Stimulated activated CD4-positive, alpha-beta T cell treated with anti-CD3 and anti-CD28 coated beads, Interleukin-15, amount 100 ng/mL, for 24 hours (primary cell): ENCODE data around the gene MROH2B.
"Not testable (repeated sequence)": the region's sequence is repeated elsewhere in the genome, so short reads cannot be mapped to it uniquely, and the experiment has no call there.

Experiments used
- DNase-seq: peaks from one replicate; pipeline ENCODE4 v3.0.0-alpha.2; 2020

MROH2B gene

DNA sequence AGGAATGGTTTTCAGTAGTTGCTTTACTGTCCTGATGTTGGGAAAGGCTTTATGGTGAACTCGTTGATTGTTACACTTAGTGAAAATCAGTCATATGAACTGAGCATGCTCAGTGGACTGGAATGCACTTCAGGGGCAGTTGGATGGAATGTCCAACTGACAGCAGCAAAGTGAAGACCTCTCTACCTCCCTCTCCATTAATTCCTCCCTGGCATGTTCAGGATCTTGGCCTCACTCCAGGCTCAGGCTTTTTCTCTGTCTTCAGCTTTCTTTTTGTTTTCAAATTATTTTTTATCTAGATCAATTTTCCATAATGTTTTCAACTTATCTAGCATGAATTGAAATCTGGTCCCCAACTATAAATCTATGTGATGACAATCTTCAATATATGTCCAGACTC lies at the start of gene MROH2B:
MROH2B (minus strand) TSS at position 101 of the 400 bp plus-strand sequence. CDS start 490 bp downstream, outside the sequence.
- no peak for DNase-seq

GRCh38 chr5:41120600-41120999 lies 49.5 kb upstream of the MROH2B start:
- no peak for DNase-seq

DNA sequence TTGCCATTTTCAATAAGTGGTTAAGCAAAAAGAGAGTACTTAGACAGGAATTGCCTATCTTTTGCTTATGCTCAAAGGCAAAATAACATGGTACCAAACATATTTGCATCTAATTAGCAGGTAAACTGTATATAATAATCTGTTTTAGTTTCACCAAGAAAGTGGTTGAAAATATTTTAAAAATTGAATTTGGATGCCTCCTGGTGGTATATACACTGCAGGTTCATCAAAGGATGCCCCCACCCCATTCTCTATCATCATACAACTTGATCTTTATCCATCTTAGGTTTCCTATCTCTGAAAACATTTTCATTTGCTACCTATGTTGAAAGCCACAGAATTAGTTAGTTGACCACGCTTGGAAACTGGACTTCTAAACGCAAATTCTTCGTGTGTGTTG lies 47.0 kb upstream of the MROH2B start:
- DNase-seq, result no peak

DNA sequence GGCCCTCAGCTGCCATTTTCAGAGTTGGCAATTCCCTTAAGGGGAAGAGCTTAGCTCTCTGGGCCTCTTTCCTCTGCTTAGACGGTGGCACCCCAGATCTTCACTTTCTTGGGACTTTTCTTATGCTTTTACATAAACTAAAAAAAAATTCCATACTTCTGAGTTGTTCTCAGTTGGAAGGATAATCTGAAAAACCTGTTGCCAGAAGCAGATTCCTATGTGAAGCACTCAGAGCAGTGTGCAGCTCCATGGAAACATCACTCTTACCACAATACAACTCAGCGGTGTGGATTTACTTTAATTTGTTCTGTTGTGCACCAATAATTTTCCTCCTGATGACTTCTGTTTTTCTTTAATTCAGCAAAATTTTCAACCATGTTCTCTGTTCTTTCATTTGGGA lies 44.1 kb upstream of the MROH2B start:
- no peak for DNase-seq

GRCh38 chr5:41112486-41113455 lies 41.6 kb upstream of the MROH2B start:
- no peak for DNase-seq

DNA sequence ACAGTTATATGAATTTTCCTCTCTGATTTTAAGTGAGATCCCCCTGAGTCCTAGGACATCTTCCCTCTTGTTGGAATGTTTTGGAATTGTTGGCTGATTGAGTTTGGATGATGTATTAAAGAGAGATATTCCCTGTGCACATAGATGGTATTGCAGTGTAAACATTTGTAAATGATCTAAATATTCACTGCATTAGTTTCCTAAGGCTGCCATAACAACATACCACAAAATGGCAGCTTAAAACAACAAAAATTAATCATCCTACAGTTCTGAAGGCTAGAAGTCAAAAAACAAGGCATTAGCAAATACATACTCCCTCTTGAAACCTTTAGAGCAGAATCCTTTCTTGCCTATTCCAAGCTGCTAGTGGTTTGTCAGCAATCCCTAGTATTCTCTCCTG lies 38.0 kb upstream of the MROH2B start:
- DNase-seq, result no peak

- DNase-seq, result no peak
Observed at GRCh38 chr5:41102341-41102740, 31.2 kb upstream of the MROH2B start.

DNA sequence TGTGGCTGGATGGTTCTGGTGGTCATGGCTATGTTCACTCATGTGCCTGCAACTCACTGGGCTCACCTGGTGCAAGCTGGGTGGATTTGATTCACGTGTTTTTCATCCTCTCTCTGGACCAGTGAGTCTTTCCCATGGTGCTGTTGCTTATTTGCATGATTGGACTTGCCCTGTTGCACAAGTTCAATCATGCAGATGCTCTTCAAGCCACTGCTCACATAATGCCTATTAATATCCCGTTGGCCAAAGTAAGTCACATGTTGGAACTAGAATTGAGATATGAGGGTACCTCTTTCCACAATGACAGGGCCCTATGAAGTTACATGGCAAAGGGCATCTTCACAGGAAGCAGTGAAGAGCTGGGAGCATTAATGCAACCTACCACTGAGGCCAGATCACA lies 26.5 kb upstream of the MROH2B start:
- DNase-seq, result no peak

GRCh38 chr5:41095324-41096101 lies 24.4 kb upstream of the MROH2B start:
- no peak for DNase-seq

- no peak for DNase-seq
Observed at GRCh38 chr5:41094871-41095270, 23.7 kb upstream of the MROH2B start.

GRCh38 chr5:41093803-41094202 lies 22.7 kb upstream of the MROH2B start:
- no peak for DNase-seq

- DNase-seq, result no peak
Observed at GRCh38 chr5:41087461-41087860, 16.3 kb upstream of the MROH2B start.

DNA sequence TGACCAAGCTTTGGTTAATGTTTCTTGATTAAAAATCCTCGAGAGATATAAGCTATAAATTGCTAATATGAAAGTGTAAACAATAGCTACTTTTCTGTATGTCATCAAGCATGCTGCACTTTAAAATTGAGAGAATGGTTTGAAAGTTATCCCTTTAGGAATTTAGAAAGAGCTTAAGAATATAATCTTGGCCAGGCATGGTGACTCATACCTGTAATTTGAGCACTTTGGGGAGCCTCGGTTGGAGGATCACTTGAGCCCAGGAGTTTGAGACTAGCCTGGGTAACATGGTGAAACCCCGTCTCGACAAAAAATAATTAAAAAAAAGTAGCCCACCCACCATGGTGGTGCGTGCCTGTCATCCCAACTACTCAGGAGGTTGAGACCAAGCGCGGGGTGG lies 12.2 kb upstream of the MROH2B start:
- DNase-seq, result no peak

GRCh38 chr5:41071975-41072374 lies 833 bp upstream of the MROH2B start:
- DNase-seq, result no peak

DNA sequence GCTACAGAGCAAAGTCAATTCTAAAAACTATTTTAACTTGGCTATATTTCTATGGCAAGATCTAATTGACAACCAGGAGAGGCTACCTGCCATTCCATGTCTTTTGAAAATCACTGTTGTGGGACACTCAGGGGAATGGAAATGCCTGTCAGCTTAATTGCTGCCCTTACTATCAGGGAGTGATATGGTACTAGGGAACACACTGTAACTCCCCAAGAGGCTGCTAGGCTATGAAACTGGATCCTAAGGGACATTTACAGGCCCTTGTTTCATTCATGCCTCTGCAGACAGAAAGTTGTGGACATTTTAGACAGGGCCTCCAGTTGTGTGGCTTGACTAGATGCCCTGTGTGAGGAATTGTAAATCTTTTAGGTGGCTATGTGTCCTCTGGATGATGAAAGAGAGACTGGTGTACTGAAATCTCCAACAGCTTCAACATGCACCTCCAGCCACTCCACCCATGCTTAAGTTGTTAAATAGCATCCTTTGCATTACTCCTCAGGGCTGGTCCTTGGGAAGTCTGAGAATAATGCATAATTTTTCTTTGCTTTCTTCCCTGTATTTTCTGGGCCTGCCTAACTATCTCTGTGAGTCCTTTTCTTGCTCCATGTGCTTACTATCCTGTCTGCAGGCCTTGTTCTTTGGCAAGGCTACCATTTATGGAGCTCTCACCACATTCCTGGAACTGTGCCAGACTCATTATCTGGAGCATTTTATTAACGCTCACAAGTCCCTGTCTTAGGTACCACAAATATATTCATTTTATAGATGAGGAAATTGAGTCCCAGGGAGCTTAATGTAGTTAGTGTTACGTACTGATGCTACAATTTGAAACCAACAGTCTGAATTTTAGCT lies 3.2 kb downstream of the MROH2B start:
- DNase-seq, result no peak

GRCh38 chr5:41065691-41066335 lies 5.3 kb downstream of the MROH2B start:
- DNase-seq, result no peak

DNA sequence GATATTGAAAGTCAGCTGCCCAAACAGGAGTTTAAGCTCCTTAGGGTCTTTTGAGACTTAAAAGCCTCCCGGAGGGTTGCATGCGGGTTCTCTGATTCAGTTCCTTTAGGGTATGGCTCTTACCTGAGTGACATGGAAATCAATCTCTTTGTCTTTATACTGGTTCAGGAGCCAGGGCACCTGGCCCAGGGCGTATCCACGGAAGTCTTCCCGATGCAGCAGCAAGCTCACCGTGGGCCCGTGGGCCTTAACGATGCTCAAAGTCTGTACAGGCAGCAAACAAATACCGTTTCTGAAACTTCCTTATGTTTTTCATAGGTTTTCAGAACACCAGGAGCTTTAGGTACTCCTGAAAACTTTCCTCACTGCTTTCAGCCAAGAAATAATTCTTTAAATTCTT lies 13.2 kb downstream of the MROH2B start:
- no peak for DNase-seq

DNA sequence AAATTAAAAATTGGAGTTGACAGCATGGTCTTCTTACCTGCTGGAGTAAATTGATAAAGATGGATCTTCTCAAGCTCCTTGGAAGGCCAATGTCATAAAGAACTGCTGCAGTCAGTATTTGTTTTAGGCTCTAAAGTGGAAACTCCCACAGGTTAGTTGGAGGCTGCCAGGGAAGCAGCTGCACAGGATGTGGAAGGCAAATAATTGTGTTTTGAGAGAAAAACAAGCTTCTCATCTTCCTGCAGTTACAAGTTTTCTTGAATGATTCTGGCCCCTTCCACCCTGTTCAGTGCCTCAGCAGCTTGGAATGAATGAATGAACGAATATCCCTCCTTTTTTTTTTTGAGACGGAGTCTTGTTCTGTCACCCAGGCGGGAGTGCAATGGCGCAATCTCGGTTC lies 13.9 kb downstream of the MROH2B start:
- no peak for DNase-seq

GRCh38 chr5:41048986-41049385 lies 22.2 kb downstream of the MROH2B start:
- DNase-seq, result no peak

DNA sequence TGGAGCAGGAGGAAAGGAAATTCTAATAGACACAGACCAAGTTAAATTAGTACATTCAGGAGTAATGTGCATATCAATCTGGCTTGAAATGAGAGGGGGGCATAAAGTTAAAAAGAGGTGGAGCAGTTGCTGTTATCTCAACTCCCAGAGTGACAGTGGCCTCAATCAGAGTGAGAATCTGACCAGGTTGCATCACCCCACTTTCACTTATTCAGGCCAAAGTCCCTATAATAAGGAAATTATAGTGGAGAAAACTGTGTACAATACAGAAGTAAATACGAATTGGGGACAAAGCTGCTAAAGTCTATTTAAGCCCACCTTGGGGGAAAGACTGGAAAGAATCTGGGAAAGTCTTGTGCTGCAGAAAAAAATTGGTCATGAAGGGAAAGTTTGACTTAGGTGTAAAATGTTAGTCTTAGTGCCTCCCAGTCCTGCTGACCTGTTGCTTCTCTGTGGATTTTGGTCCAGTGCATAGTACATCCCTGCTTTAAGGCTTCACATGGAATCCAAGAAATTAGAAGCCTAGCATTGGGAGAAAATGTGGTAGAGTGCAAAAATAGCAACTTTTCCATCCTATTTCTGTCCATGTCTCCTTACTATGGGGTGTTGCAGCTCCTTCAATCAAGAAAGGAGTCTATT lies 27.9 kb downstream of the MROH2B start:
- DNase-seq, result no peak

DNA sequence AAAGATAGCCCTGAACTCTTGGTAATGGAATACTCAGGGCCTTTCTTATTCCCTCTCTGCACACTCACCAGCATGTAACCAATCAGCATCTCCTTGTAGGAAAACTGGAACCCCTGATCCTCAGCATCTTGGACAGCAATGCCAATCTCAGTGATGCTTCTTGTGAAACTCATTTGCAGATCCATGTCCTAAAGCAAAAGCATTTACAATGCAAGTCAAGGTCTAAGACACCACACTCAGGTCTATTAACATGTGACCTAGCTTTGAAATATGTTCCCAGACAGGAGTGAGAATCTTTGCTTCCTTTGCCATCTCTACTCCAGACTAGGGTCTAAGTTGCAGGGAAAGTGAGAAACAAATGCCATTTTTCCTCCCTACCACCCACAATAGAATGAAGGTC lies 38.2 kb downstream of the MROH2B start:
- no peak for DNase-seq

DNA sequence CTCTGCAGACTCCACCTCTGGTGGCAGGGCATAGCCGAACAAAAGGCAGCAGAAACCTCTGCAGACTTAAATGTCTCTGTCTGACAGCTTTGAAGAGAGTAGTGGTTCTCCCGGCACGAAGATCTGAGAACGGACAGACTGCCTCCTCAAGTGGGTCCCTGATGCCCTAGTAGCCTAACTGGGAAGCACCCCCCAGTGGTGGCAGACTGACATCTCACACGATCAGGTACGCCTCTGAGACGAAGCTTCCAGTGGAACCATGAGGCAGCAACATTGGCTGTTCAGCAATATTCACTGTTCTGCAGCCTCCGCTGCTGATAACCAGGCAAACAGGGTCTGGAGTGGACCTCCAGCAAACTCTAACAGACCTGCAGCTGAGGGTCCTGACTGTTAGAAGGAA lies 48.5 kb downstream of the MROH2B start:
- DNase-seq, result not testable (repeated sequence)
